Naive thymus-derived CD4-positive, alpha-beta T cell (primary cell): ENCODE results near the gene KBTBD3. TPM values are rescaled to one million over a fixed set of nuclear protein-coding genes. Genes with fewer than 3 reads are reported as not detected.

Experiments
- ATAC-seq: fragments of 150-1000 bp; cut with Tn5 transposase; 2 replicates; pipeline ENCODE4 v1.10.0; 2021; ENCODE audit warnings: mild to moderate bottlenecking, moderate library complexity
- CTCF ChIA-PET: fragments of 350-600 bp; sonication (Branson Sonifier 250); formaldehyde crosslinking; loops from one replicate; lab custom pipeline; 2021; ENCODE audit warnings: antibody characterized with exemption; lab: Charles Lee
- POLR2A ChIA-PET: fragments of 350-600 bp; sonication (Branson Sonifier 250); formaldehyde crosslinking; loops from one replicate; lab custom pipeline; 2021; ENCODE audit warnings: antibody characterized with exemption, inconsistent platforms; lab: Charles Lee
- DNase-seq, 9 donors: peaks; one replicate each; pipeline versions ENCODE4 v3.0.0 to v3.0.0-alpha.2; 2020 to 2022; ENCODE audit warnings: mixed read lengths in 1 of 9
- H3K27ac ChIP-seq: one replicate; pipeline ENCODE4 v1.7.0; 2013; ENCODE audit warnings: mild to moderate bottlenecking, low read depth, low read length, moderate library complexity
- H3K27me3 ChIP-seq, 2 donors: one replicate each; pipeline ENCODE4 v1.7.0; 2013; ENCODE audit warnings: low read length in 2 of 2, mild to moderate bottlenecking in 2 of 2, moderate library complexity in 2 of 2; ENCODE audit not compliant: control insufficient read depth in 2 of 2, insufficient read depth in 2 of 2
- H3K36me3 ChIP-seq, 3 experiments: 1 replicate in 2 of 3; 2 replicates in 1 of 3; pipeline ENCODE4 v1.7.0; 2013; ENCODE audit warnings: low read length in 3 of 3, mild to moderate bottlenecking in 3 of 3, moderate library complexity in 1 of 3; ENCODE audit not compliant: insufficient read depth in 3 of 3, control insufficient read depth in 2 of 3
- H3K4me1 ChIP-seq, 2 donors: one replicate each; pipeline ENCODE4 v1.7.0; 2013; ENCODE audit warnings: low read length in 2 of 2, mild to moderate bottlenecking in 2 of 2, moderate library complexity in 1 of 2; ENCODE audit not compliant: control insufficient read depth in 2 of 2, insufficient read depth in 2 of 2
- H3K4me3 ChIP-seq: 2 replicates; pipeline ENCODE4 v1.7.0; 2013; ENCODE audit warnings: mild to moderate bottlenecking, low read length
- H3K9me3 ChIP-seq, 3 experiments: 1 replicate in 2 of 3; 2 replicates in 1 of 3; pipeline ENCODE4 v1.7.0; 2013; ENCODE audit warnings: low read length in 3 of 3; ENCODE audit not compliant: control insufficient read depth in 2 of 3
- H3K27ac Mint-ChIP-seq, 9 donors: one replicate each; pipeline ENCODE4 v1.8.0; 2020 to 2022; ENCODE audit warnings: mixed read lengths in 9 of 9, mild to moderate bottlenecking in 8 of 9, moderate library complexity in 5 of 9, inconsistent platforms in 2 of 9
- H3K27me3 Mint-ChIP-seq, 5 donors: one replicate each; pipeline ENCODE4 v1.8.0; 2021 to 2022; ENCODE audit warnings: mixed read lengths in 5 of 5, mild to moderate bottlenecking in 1 of 5
- H3K36me3 Mint-ChIP-seq, 5 donors: one replicate each; pipeline ENCODE4 v1.8.0; 2020 to 2022; ENCODE audit warnings: mixed read lengths in 5 of 5, mild to moderate bottlenecking in 3 of 5, inconsistent platforms in 1 of 5
- H3K4me1 Mint-ChIP-seq, 7 donors: one replicate each; pipeline ENCODE4 v1.8.0; 2020 to 2022; ENCODE audit warnings: mixed read lengths in 7 of 7, mild to moderate bottlenecking in 3 of 7, inconsistent platforms in 1 of 7
- H3K4me3 Mint-ChIP-seq, 10 donors: one replicate each; pipeline ENCODE4 v1.8.0; 2020 to 2022; ENCODE audit warnings: mild to moderate bottlenecking in 10 of 10, mixed read lengths in 10 of 10, moderate library complexity in 6 of 10, inconsistent platforms in 2 of 10
- H3K9me3 Mint-ChIP-seq, 11 donors: one replicate each; pipeline ENCODE4 v1.8.0; 2020 to 2022; ENCODE audit warnings: mixed read lengths in 11 of 11, mild to moderate bottlenecking in 4 of 11, inconsistent platforms in 1 of 11, moderate library complexity in 1 of 11
- intact Hi-C, 2 donors: fragments of 100-400 bp; cut with micrococcal nuclease; formaldehyde crosslinking; loops; one replicate each; pipeline ENCODE4 v1.15.1; 2023
- polyA plus RNA-seq, 2 donors: library from polyadenylated mRNA; unstranded; fragments of 300-500 nt; fragmentation: Illumina TruSeq; gene quantifications; one replicate each; pipeline ENCODE4 v1.2.3, GENCODE V29; 2021
- total RNA-seq, 6 experiments: library from RNA in 5 of 6; stranded (reverse) in 5 of 6; gene quantifications; 1 replicate in 5 of 6; 2 replicates in 1 of 6; pipeline ENCODE4 v1.2.3 and lab custom pipeline; 2021 to 2026

KBTBD3 gene
- total and polyA plus RNA-seq, 7 experiments from 2014 or later, result 3.4 to 16.6 (median 6.7) TPM

- no peaks in the 10 kb centered on the region for H3K27me3 Mint-ChIP-seq
- Histone ChIP-seq H3K36me3 (peaks cover 5 to 58% (median 33%) of the 10 kb centered on the region in 3 experiments), H3K9me3 (no peaks in the 10 kb centered on the region), H3K4me1 (peaks cover 4 to 8% of the 10 kb centered on the region in 2 donors), H3K27me3 (no peaks in the 10 kb centered on the region), H3K27ac (no peak overlapping the region), H3K4me3 (no peak overlapping the region)
- intact Hi-C loops, result no loop called here
- ATAC-seq (no peak), DNase-seq (no peak)
- peaks cover 11 to 34% (median 28%) of the 10 kb centered on the region in 7 donors for H3K4me1 Mint-ChIP-seq
- peaks cover 17 to 48% (median 26%) of the 10 kb centered on the region in 5 donors for H3K36me3 Mint-ChIP-seq
- H3K27ac Mint-ChIP-seq, result no peak overlapping the region
- no peak overlapping the region for H3K4me3 Mint-ChIP-seq
- H3K9me3 Mint-ChIP-seq, result no peaks in the 10 kb centered on the region
- POLR2A ChIA-PET, result no interaction called here
- CTCF ChIA-PET, result no interaction called here
Measured at GRCh38 chr11:106092446-106092845, 15.3 kb upstream of the KBTBD3 start.

- ChIA-PET POLR2A (no interaction called here), CTCF (interaction anchor here (1.3 kb wide), 1 partner anchor 11 kb away, joined by 3 read pairs; no protein-coding TSS in a partner anchor)
- no peaks in the 10 kb centered on the region for H3K27me3 ChIP-seq
- H3K4me3 ChIP-seq, result no peak overlapping the region
- H3K36me3 ChIP-seq, result peaks cover 5 to 50% (median 32%) of the 10 kb centered on the region in 3 experiments
- H3K27ac Mint-ChIP-seq, result peak overlapping the region in 5 of 9 donors; percentile 4 to 60 (median 14)
- no peak for ATAC-seq
- intact Hi-C loops, result no loop called here
- peaks cover 17 to 44% (median 20%) of the 10 kb centered on the region in 5 donors for H3K36me3 Mint-ChIP-seq
- H3K27ac ChIP-seq, result no peak overlapping the region
- no peaks in the 10 kb centered on the region for H3K9me3 Mint-ChIP-seq
- DNase-seq, result no peak
- no peaks in the 10 kb centered on the region for H3K27me3 Mint-ChIP-seq
- no peaks in the 10 kb centered on the region for H3K9me3 ChIP-seq
- H3K4me1 ChIP-seq, result peaks cover 6 to 9% of the 10 kb centered on the region in 2 donors
- peak overlapping the region in 1 of 10 donors; percentile 19 for H3K4me3 Mint-ChIP-seq
- H3K4me1 Mint-ChIP-seq, result peaks cover 16 to 40% (median 34%) of the 10 kb centered on the region in 7 donors
Measured at GRCh38 chr11:106091480-106092123, 14.5 kb upstream of the KBTBD3 start.

GRCh38 chr11:106088896-106089295 is 11.7 kb upstream of the KBTBD3 start:
- ATAC-seq, result no peak
- no peak overlapping the region for H3K27ac ChIP-seq
- H3K9me3 Mint-ChIP-seq, result no peaks in the 10 kb centered on the region
- no peak overlapping the region for H3K4me3 ChIP-seq
- H3K9me3 ChIP-seq, result no peaks in the 10 kb centered on the region
- CTCF ChIA-PET, result no interaction called here
- H3K4me1 ChIP-seq, result peaks cover 9 to 10% of the 10 kb centered on the region in 2 donors
- H3K27ac Mint-ChIP-seq, result peak overlapping the region in 1 of 9 donors; percentile 2
- peaks cover 10 to 31% (median 13%) of the 10 kb centered on the region in 5 donors for H3K36me3 Mint-ChIP-seq
- DNase-seq, result no peak
- H3K4me1 Mint-ChIP-seq, result peaks cover 31 to 64% (median 55%) of the 10 kb centered on the region in 7 donors
- H3K4me3 Mint-ChIP-seq, result peak overlapping the region in 3 of 10 donors; percentile 4 to 23 (median 10)
- intact Hi-C loops, result loop anchor here (1.0 to 5.0 kb wide), 3 partner anchors 12 to 1603 kb away; partner anchors contain the start of genes AASDHPPT (in 1 of the 2) and KBTBD3 (in 1 of the 2)
- POLR2A ChIA-PET, result no interaction called here
- no peaks in the 10 kb centered on the region for H3K27me3 Mint-ChIP-seq
- peaks cover 0 to 26% (median 17%) of the 10 kb centered on the region in 3 experiments for H3K36me3 ChIP-seq
- H3K27me3 ChIP-seq, result no peaks in the 10 kb centered on the region

DNA sequence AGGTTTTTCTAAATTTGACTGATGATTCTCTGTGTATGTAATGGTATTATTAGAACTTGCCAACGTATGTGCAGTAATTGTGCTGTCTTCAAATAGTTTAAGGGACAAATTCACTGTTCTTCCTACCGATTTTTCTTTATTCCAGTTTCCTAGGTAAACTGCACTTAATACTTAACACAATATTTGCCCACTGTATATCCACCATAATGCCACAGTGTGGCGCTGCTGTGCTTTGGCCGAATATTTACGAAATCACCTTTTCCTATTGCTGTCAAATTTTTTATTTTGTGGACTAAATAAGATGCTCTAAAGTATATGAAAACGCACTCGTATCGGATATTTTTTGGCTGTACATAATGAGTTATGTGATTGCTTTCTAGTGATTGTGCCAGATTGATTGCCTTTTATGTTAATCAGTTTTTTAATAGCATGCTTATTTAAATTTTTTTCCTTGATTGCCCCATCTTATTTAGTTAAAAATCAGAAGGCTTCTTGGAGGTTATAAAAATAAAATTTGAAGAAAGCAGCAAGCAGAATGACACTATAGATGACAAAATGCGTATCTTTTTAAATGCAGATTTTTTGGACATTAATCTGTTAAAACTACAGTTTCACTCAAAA is 10.8 kb upstream of the KBTBD3 start:
- Mint-ChIP-seq H3K36me3 (peaks cover 10 to 33% (median 13%) of the 10 kb centered on the region in 5 donors), H3K4me3 (peak overlapping the region in 6 of 10 donors; percentile 5 to 66 (median 43)), H3K9me3 (no peaks in the 10 kb centered on the region), H3K27ac (peak overlapping the region in 2 of 9 donors; percentile 20 to 26), H3K27me3 (no peaks in the 10 kb centered on the region), H3K4me1 (peaks cover 32 to 71% (median 58%) of the 10 kb centered on the region in 7 donors)
- peak in 8 of 9 donors; percentile 10 to 32 (median 18) for DNase-seq
- no peak overlapping the region for H3K4me3 ChIP-seq
- no peaks in the 10 kb centered on the region for H3K9me3 ChIP-seq
- H3K27me3 ChIP-seq, result no peaks in the 10 kb centered on the region
- peaks cover 0 to 23% (median 15%) of the 10 kb centered on the region in 3 experiments for H3K36me3 ChIP-seq
- H3K27ac ChIP-seq, result no peak overlapping the region
- CTCF ChIA-PET, result interaction anchor here (0.7 kb wide), 1 partner anchor 1843 kb away, joined by 3 read pairs; no protein-coding TSS in a partner anchor
- peaks cover 9 to 10% of the 10 kb centered on the region in 2 donors for H3K4me1 ChIP-seq
- POLR2A ChIA-PET, result no interaction called here
- peak; percentile 82 for ATAC-seq
- intact Hi-C loops, result loop anchor here (1.0 to 5.0 kb wide), 3 partner anchors 11 to 1604 kb away; partner anchors contain the start of genes AASDHPPT (in 1 of the 2) and KBTBD3 (in 1 of the 2)

GRCh38 chr11:106086850-106087249 is 9.7 kb upstream of the KBTBD3 start:
- H3K36me3 ChIP-seq, result peaks cover 0 to 20% (median 12%) of the 10 kb centered on the region in 3 experiments
- H3K4me3 ChIP-seq, result no peak overlapping the region
- H3K27me3 ChIP-seq, result no peaks in the 10 kb centered on the region
- H3K27ac ChIP-seq, result peak overlapping the region; percentile 11
- Mint-ChIP-seq H3K4me3 (peak overlapping the region in 7 of 10 donors; percentile 2 to 50 (median 19)), H3K27ac (peak overlapping the region in 7 of 9 donors; percentile 11 to 52 (median 18)), H3K36me3 (peaks cover under 1 to 28% (median 11%) of the 10 kb centered on the region in 5 donors), H3K9me3 (no peaks in the 10 kb centered on the region), H3K4me1 (peaks cover 35 to 82% (median 65%) of the 10 kb centered on the region in 7 donors), H3K27me3 (no peaks in the 10 kb centered on the region)
- CTCF ChIA-PET, result no interaction called here
- POLR2A ChIA-PET, result no interaction called here
- no peaks in the 10 kb centered on the region for H3K9me3 ChIP-seq
- intact Hi-C loops, result loop anchor here (5.0 kb wide), 2 partner anchors 950 to 1605 kb away; no protein-coding TSS in a partner anchor
- DNase-seq (no peak), ATAC-seq (no peak)
- peaks cover 10 to 16% of the 10 kb centered on the region in 2 donors for H3K4me1 ChIP-seq

GRCh38 chr11:106086135-106086534 is 9.0 kb upstream of the KBTBD3 start:
- Histone ChIP-seq H3K27me3 (no peaks in the 10 kb centered on the region), H3K9me3 (no peaks in the 10 kb centered on the region), H3K27ac (no peak overlapping the region), H3K4me3 (no peak overlapping the region), H3K36me3 (peaks cover 0 to 17% (median 8%) of the 10 kb centered on the region in 3 experiments), H3K4me1 (peaks cover 10 to 17% of the 10 kb centered on the region in 2 donors)
- H3K4me1 Mint-ChIP-seq, result peaks cover 40 to 87% (median 68%) of the 10 kb centered on the region in 7 donors
- ChIA-PET POLR2A (no interaction called here), CTCF (no interaction called here)
- no peaks in the 10 kb centered on the region for H3K9me3 Mint-ChIP-seq
- peak overlapping the region in 8 of 9 donors; percentile 2 to 52 (median 23) for H3K27ac Mint-ChIP-seq
- no peak for ATAC-seq
- peaks cover 0 to 22% (median 13%) of the 10 kb centered on the region in 5 donors for H3K36me3 Mint-ChIP-seq
- intact Hi-C loops, result loop anchor here (5.0 kb wide), 2 partner anchors 951 to 1606 kb away; no protein-coding TSS in a partner anchor
- DNase-seq, result no peak
- H3K27me3 Mint-ChIP-seq, result no peaks in the 10 kb centered on the region
- peak overlapping the region in 7 of 10 donors; percentile 2 to 37 (median 8) for H3K4me3 Mint-ChIP-seq
